H9 (cell line): ENCODE data around the gene ZNF718. TPM values are rescaled to one million over a fixed set of nuclear protein-coding genes. Genes with fewer than 3 reads are reported as not detected.
"Not testable (repeated sequence)": the region's sequence is repeated elsewhere in the genome, so short reads cannot be mapped to it uniquely, and the experiment has no call there.

Experiments used
- DNase-seq: peaks from one replicate; pipeline ENCODE4 v3.0.0-alpha.2; 2017
- H2AFZ ChIP-seq: one replicate; pipeline ENCODE4 v1.6.1; 2013; ENCODE audit warnings: mild to moderate bottlenecking, low read length, control low read depth, moderate library complexity
- H2AK5ac ChIP-seq: 2 replicates; pipeline ENCODE4 v1.6.1; 2013; ENCODE audit warnings: low read length, control low read depth, mixed read lengths; ENCODE audit not compliant: insufficient read length
- H2BK120ac ChIP-seq: one replicate; pipeline ENCODE4 v1.6.1; 2013; ENCODE audit warnings: low read depth, mild to moderate bottlenecking, low read length, control low read depth, inconsistent platforms; ENCODE audit not compliant: poor library complexity, severe bottlenecking
- H2BK12ac ChIP-seq: 2 replicates; pipeline ENCODE4 v1.6.1; 2013; ENCODE audit warnings: low read length, control low read depth, mixed read lengths, low read depth; ENCODE audit not compliant: insufficient read length
- H2BK15ac ChIP-seq: 2 replicates; pipeline ENCODE4 v1.6.1; 2013; ENCODE audit warnings: low read depth, low read length, control low read depth
- H2BK20ac ChIP-seq: one replicate; pipeline ENCODE4 v1.6.1; 2013; ENCODE audit warnings: low read depth, mild to moderate bottlenecking, low read length, control low read depth, inconsistent platforms; ENCODE audit not compliant: poor library complexity, severe bottlenecking
- H2BK5ac ChIP-seq: 2 replicates; pipeline ENCODE4 v1.6.1; 2013; ENCODE audit warnings: low read length, control low read depth, mixed read lengths; ENCODE audit not compliant: insufficient read length
- H3K14ac ChIP-seq: 2 replicates; pipeline ENCODE4 v1.6.1; 2013; ENCODE audit warnings: low read length, control low read depth; ENCODE audit not compliant: insufficient read depth
- H3K18ac ChIP-seq: 2 replicates; pipeline ENCODE4 v1.6.1; 2013; ENCODE audit warnings: low read depth, mild to moderate bottlenecking, mixed read lengths, low read length, control low read depth; ENCODE audit not compliant: insufficient read length
- H3K23ac ChIP-seq: 2 replicates; pipeline ENCODE4 v1.6.1; 2013; ENCODE audit warnings: low read length, control low read depth, mixed read lengths, low read depth; ENCODE audit not compliant: insufficient read length
- H3K23me2 ChIP-seq: 2 replicates; pipeline ENCODE4 v1.6.1; 2013; ENCODE audit warnings: low read depth, mild to moderate bottlenecking, mixed read lengths, low read length, control low read depth; ENCODE audit not compliant: insufficient read length, poor library complexity, severe bottlenecking
- H3K27ac ChIP-seq: 2 replicates; pipeline ENCODE4 v1.5.1; 2013; ENCODE audit warnings: low read length, control low read depth, mixed read lengths, low read depth; ENCODE audit not compliant: insufficient read length
- H3K27me3 ChIP-seq: 2 replicates; pipeline ENCODE4 v1.6.1; 2013; ENCODE audit warnings: low read length, control low read depth, inconsistent platforms; ENCODE audit not compliant: insufficient read depth
- H3K4ac ChIP-seq: 2 replicates; pipeline ENCODE4 v1.6.1; 2013; ENCODE audit warnings: low read depth, mild to moderate bottlenecking, control low read depth, inconsistent platforms, low read length, moderate library complexity
- H3K4me1 ChIP-seq: 2 replicates; pipeline ENCODE4 v1.6.1; 2013; ENCODE audit warnings: low read length, control low read depth, inconsistent platforms; ENCODE audit not compliant: insufficient read depth
- H3K4me2 ChIP-seq: 2 replicates; pipeline ENCODE4 v1.6.1; 2013; ENCODE audit warnings: low read length, control low read depth, mixed read lengths; ENCODE audit not compliant: insufficient read length, insufficient read depth
- H3K56ac ChIP-seq: 2 replicates; pipeline ENCODE4 v1.6.1; 2013; ENCODE audit warnings: low read depth, mild to moderate bottlenecking, mixed read lengths, low read length, control low read depth; ENCODE audit not compliant: insufficient read length
- H3K79me1 ChIP-seq: 2 replicates; pipeline ENCODE4 v1.6.1; 2013; ENCODE audit warnings: low read depth, mild to moderate bottlenecking, moderate library complexity, low read length, control low read depth, inconsistent platforms; ENCODE audit not compliant: insufficient read depth, poor library complexity, severe bottlenecking
- H3K79me2 ChIP-seq: 2 replicates; pipeline ENCODE4 v1.6.1; 2013; ENCODE audit warnings: low read length, control low read depth, inconsistent platforms; ENCODE audit not compliant: insufficient read depth
- H3K9ac ChIP-seq: 2 replicates; pipeline ENCODE4 v1.6.1; 2013; ENCODE audit warnings: low read length, control low read depth, mixed read lengths; ENCODE audit not compliant: insufficient read length; ENCODE audit errors: extremely low read depth
- H3K9me3 ChIP-seq: one replicate; pipeline ENCODE4 v1.6.1; 2013; ENCODE audit warnings: low read depth, low read length, inconsistent platforms; ENCODE audit not compliant: control insufficient read depth
- H3T11ph ChIP-seq: one replicate; pipeline ENCODE4 v1.6.1; 2013; ENCODE audit warnings: mild to moderate bottlenecking, low read length, control low read depth, inconsistent platforms
- H4K20me1 ChIP-seq: one replicate; pipeline ENCODE4 v1.6.1; 2013; ENCODE audit not compliant: control insufficient read depth, insufficient read length, insufficient read depth
- H4K5ac ChIP-seq: 2 replicates; pipeline ENCODE4 v1.6.1; 2013; ENCODE audit warnings: low read depth, mild to moderate bottlenecking, mixed read lengths, low read length, control low read depth; ENCODE audit not compliant: insufficient read length
- H4K8ac ChIP-seq: replicated peaks from 2 replicates; pipeline ENCODE4 v1.6.1; 2013; ENCODE audit warnings: low read length, control low read depth, mixed read lengths, low read depth; ENCODE audit not compliant: insufficient read length
- H4K91ac ChIP-seq: 2 replicates; pipeline ENCODE4 v1.6.1; 2013; ENCODE audit warnings: low read depth, mild to moderate bottlenecking, moderate library complexity, mixed read lengths, low read length, control low read depth; ENCODE audit not compliant: insufficient read length
- H3K27ac Mint-ChIP-seq, 3 experiments: 2 replicates in 2 of 3; 3 replicates in 1 of 3; pipeline ENCODE4 v1.8.0; 2020 to 2021; ENCODE audit warnings: mixed read lengths in 3 of 3, mild to moderate bottlenecking in 1 of 3, moderate library complexity in 1 of 3
- H3K27me3 Mint-ChIP-seq: 2 replicates; pipeline ENCODE4 v1.8.0; 2021; ENCODE audit warnings: low read depth, mild to moderate bottlenecking, moderate library complexity, mixed read lengths
- H3K36me3 Mint-ChIP-seq, 3 experiments: 2 replicates in 2 of 3; 3 replicates in 1 of 3; pipeline ENCODE4 v1.8.0; 2020 to 2021; ENCODE audit warnings: low read depth in 3 of 3, mixed read lengths in 3 of 3; ENCODE audit not compliant: insufficient read depth in 1 of 3
- H3K4me1 Mint-ChIP-seq, 2 experiments: 2 replicates each; pipeline ENCODE4 v1.8.0; 2020; ENCODE audit warnings: mixed read lengths in 2 of 2
- H3K4me3 Mint-ChIP-seq, 2 experiments: 2 replicates in 1 of 2; 3 replicates in 1 of 2; pipeline ENCODE4 v1.8.0; 2020 to 2021; ENCODE audit warnings: mild to moderate bottlenecking in 2 of 2, mixed read lengths in 2 of 2, moderate library complexity in 1 of 2
- H3K9me3 Mint-ChIP-seq, 2 experiments: 2 replicates in 1 of 2; 3 replicates in 1 of 2; pipeline ENCODE4 v1.8.0; 2020; ENCODE audit warnings: mild to moderate bottlenecking in 2 of 2, mixed read lengths in 2 of 2, moderate library complexity in 1 of 2
- WGBS: extraction: QIAGEN DNeasy Blood & Tissue Kit; methylation state at CpG from one replicate; pipeline ENCODE4 v1.1.7; 2013; ENCODE audit warnings: missing lambda C conversion rate, low lambda C conversion rate, mixed read lengths; ENCODE audit not compliant: insufficient read length; ENCODE audit errors: extremely low coverage; 5-methylcytosine and 5-hydroxymethylcytosine counted together
- total RNA-seq: library from RNA; stranded (reverse); gene quantifications from 2 replicates; pipeline ENCODE4 v1.2.1, GENCODE V29; 2021
- TF ChIP-seq, protein P1 (sequence below): fragments of 200-600 bp; sonication (generic); conservative IDR thresholded peaks from 3 replicates; pipeline ENCODE4 v1.8.0; 2021; ENCODE audit warnings: antibody characterized with exemption, mild to moderate bottlenecking

Gene ZNF718
- total RNA-seq, 1 experiment from 2014 or later: 12.5 TPM

DNA sequence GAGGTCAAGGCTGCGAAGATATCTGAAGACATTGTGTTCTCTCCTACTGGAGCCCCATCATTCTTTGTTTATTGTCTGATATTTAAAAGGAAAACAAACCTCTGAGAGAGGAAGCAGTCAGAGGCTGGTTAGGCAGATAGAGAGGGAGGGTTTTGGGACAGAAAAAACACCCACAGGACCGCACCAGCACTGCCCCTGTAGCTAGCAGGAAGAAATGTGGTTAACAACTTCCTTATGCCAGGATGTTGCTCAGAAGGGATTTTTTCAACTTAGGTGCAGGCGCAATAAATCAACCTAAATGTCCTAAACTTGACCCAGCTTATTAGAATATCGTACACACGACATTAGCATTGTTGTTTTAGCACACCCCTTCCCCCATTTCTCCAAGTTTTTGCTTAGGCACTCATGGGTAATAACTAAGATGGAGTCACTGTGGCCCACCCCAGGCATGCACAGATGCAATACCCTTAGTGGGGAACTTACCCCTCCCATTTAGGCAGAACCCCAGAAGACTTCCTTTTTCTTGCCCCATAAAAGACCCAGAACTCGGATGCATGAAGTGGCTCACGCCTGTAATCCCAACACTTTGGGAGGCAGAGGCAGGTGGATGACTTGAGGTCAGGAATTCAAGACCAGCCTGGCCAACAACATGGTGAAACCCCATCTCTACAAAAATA is 2.8 kb upstream of the ZNF718 start:
- DNase-seq: no peak
- no peak overlapping the region for H2AFZ ChIP-seq

GRCh38 chr4:123922-124274 is 403 bp upstream of the ZNF718 start:
- H2BK12ac ChIP-seq, H2AFZ ChIP-seq, H2BK15ac ChIP-seq, H3T11ph ChIP-seq, H3K56ac ChIP-seq, H3K23ac ChIP-seq, H3K4ac ChIP-seq, H2BK120ac ChIP-seq, H4K5ac ChIP-seq, H3K79me1 ChIP-seq, H3K14ac ChIP-seq, H3K4me1 ChIP-seq, H3K23me2 ChIP-seq, H2BK20ac ChIP-seq, DNase-seq, H4K8ac ChIP-seq, H4K91ac ChIP-seq, H3K4me1 Mint-ChIP-seq, H3K27me3 Mint-ChIP-seq, H3K9me3 ChIP-seq, H2BK5ac ChIP-seq, H3K27me3 ChIP-seq, H4K20me1 ChIP-seq, H3K27ac ChIP-seq, H2AK5ac ChIP-seq: not testable (repeated sequence)
- Mint-ChIP-seq H3K36me3 (peaks cover 18 to 32% (median 21%) of the 10 kb centered on the region in 3 experiments), H3K27ac (peak overlapping the region in 2 of 3 experiments; percentile 89 to 100; a peak in 2 of 7 replicates), H3K4me3 (peak overlapping the region; percentile 98 to 100; a peak in 4 of 5 replicates), H3K9me3 (peaks cover 40 to 59% of the 10 kb centered on the region in 2 experiments)
- peaks cover 16% of the 10 kb centered on the region for H3K79me2 ChIP-seq
- no CpG with 5 or more reads among the region's 10 CpGs for WGBS
- H3K18ac ChIP-seq: peak overlapping the region; percentile 40
- H3K9ac ChIP-seq: peak overlapping the region; percentile 9
- H3K4me2 ChIP-seq: peak overlapping the region; percentile 31

More for the DNA sequence above, 2.8 kb upstream of the ZNF718 start:
- Histone ChIP-seq H4K20me1 (no peaks in the 10 kb centered on the region), H3K18ac (no peak overlapping the region), H3K4ac (no peak overlapping the region), H3K23me2 (peaks cover 9% of the 10 kb centered on the region), H3K4me1 (no peaks in the 10 kb centered on the region), H3K56ac (no peak overlapping the region), H3K79me1 (no peaks in the 10 kb centered on the region), H2AK5ac (no peak overlapping the region), H3K27ac (no peak overlapping the region), H3K14ac (no peak overlapping the region), H2BK120ac (no peak overlapping the region), H4K8ac (no peak overlapping the region), H3K27me3 (no peaks in the 10 kb centered on the region), H4K91ac (no peak overlapping the region), H3T11ph (no peak overlapping the region), H2BK15ac (no peak overlapping the region), H3K9me3 (no peaks in the 10 kb centered on the region), H2BK12ac (no peak overlapping the region), H3K23ac (no peak overlapping the region), H3K9ac (no peak overlapping the region), H4K5ac (no peak overlapping the region), H3K79me2 (peaks cover 16% of the 10 kb centered on the region), H2BK20ac (no peak overlapping the region), H2BK5ac (no peak overlapping the region), H3K4me2 (no peak overlapping the region)
- TF ChIP-seq, protein P1, sequence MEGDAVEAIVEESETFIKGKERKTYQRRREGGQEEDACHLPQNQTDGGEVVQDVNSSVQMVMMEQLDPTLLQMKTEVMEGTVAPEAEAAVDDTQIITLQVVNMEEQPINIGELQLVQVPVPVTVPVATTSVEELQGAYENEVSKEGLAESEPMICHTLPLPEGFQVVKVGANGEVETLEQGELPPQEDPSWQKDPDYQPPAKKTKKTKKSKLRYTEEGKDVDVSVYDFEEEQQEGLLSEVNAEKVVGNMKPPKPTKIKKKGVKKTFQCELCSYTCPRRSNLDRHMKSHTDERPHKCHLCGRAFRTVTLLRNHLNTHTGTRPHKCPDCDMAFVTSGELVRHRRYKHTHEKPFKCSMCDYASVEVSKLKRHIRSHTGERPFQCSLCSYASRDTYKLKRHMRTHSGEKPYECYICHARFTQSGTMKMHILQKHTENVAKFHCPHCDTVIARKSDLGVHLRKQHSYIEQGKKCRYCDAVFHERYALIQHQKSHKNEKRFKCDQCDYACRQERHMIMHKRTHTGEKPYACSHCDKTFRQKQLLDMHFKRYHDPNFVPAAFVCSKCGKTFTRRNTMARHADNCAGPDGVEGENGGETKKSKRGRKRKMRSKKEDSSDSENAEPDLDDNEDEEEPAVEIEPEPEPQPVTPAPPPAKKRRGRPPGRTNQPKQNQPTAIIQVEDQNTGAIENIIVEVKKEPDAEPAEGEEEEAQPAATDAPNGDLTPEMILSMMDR: no peak
- Mint-ChIP-seq H3K27ac (no peak overlapping the region), H3K4me3 (no peak overlapping the region), H3K36me3 (peaks cover 16 to 32% (median 18%) of the 10 kb centered on the region in 3 experiments), H3K4me1 (peaks cover 6 to 10% of the 10 kb centered on the region in 2 experiments), H3K9me3 (peaks cover 59 to 77% of the 10 kb centered on the region in 2 experiments), H3K27me3 (peaks cover 2% of the 10 kb centered on the region; the same call in 1 of the 2 replicates)
- WGBS: no CpG with 5 or more reads among the region's 7 CpGs
